ENCODE measurements around the gene PPIL6.

- TF ChIP-seq CTCF (IDR thresholded peaks at IDR 0.05) (peak; percentile 50), EZH2 (IDR thresholded peaks at IDR 0.05; ENCODE audit: borderline replicate concordance, insufficient read depth, low read depth, low read length, poor library complexity, severe bottlenecking) (no peak)
Observed at GRCh38 chr6:109383438-109383940, 56.9 kb downstream of the PPIL6 start.
